ENCODE results near the gene PPM1L.

The PPM1L gene

DNA sequence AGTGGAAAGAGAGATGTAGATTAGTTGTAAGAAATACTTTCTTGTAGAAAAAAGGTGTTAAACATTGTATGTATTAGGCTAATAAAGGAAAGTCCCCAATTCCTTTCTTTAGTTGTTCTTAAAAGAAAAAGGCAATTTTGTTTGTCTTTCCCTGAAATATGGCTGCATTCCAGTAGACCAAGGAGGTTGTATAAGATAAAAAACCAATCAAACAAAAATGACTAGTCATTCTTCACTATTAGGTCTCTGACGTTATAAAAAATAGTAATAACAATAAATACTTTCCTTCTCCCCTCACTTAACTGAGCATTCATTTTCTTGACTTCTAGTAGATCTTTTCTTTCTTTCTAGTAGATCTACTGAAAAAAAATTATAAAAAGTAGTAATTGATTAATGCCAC is 8.6 kb upstream of the PPM1L start:
- Histone ChIP-seq H2AFZ (ENCODE audit: low read depth, low read length) (no peak overlapping the region), H3K27ac (ENCODE audit: low read length) (no peak overlapping the region), H3K79me2 (ENCODE audit: low read length) (no peaks in the 10 kb centered on the region), H3K4me3 (ENCODE audit: low read length) (no peak overlapping the region), H3K27me3 (ENCODE audit: low read depth, low read length) (no peaks in the 10 kb centered on the region), H3K9me3 (ENCODE audit: insufficient read depth, low read length) (no peaks in the 10 kb centered on the region), H3K4me2 (ENCODE audit: low read length) (no peak overlapping the region), H3K9ac (ENCODE audit: low read length) (no peak overlapping the region), H3K36me3 (replicated peaks; ENCODE audit: low read depth, low read length) (no peaks in the 10 kb centered on the region), H4K20me1 (ENCODE audit: insufficient read depth, low read length) (no peaks in the 10 kb centered on the region), H3K4me1 (ENCODE audit: low read length) (no peaks in the 10 kb centered on the region; the same call in 1 of the 2 replicates)
- TF ChIP-seq, protein P1, sequence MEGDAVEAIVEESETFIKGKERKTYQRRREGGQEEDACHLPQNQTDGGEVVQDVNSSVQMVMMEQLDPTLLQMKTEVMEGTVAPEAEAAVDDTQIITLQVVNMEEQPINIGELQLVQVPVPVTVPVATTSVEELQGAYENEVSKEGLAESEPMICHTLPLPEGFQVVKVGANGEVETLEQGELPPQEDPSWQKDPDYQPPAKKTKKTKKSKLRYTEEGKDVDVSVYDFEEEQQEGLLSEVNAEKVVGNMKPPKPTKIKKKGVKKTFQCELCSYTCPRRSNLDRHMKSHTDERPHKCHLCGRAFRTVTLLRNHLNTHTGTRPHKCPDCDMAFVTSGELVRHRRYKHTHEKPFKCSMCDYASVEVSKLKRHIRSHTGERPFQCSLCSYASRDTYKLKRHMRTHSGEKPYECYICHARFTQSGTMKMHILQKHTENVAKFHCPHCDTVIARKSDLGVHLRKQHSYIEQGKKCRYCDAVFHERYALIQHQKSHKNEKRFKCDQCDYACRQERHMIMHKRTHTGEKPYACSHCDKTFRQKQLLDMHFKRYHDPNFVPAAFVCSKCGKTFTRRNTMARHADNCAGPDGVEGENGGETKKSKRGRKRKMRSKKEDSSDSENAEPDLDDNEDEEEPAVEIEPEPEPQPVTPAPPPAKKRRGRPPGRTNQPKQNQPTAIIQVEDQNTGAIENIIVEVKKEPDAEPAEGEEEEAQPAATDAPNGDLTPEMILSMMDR (IDR thresholded peaks at IDR 0.05; ENCODE audit: low read depth, low read length) = no peak
- TF ChIP-seq EZH2phosphoT487 (IDR thresholded peaks at IDR 0.05; ENCODE audit: low read depth) = no peak

DNA sequence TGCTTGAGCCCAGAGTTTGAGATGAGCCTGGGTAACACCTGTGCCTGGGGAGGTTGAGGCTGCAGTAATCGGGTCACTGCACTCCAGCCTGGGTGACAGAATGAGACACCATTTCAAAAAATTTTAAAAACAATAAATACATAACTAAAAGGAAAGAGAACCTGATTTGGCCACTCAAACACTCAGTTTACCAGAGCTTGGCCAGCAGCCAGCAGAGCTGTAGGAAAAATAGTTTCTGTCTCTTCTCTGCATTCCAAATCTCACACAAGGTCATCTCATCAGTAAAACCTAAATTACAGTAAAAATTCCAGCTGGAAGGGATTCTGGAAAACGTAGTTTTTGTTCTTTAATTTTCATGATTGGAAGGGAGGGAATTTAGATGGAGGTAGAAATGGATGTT is 7.8 kb upstream of the PPM1L start:
- Histone ChIP-seq H3K79me2 (ENCODE audit: low read length) (no peaks in the 10 kb centered on the region), H2AFZ (ENCODE audit: low read depth, low read length) (no peak overlapping the region), H4K20me1 (ENCODE audit: insufficient read depth, low read length) (no peaks in the 10 kb centered on the region), H3K36me3 (replicated peaks; ENCODE audit: low read depth, low read length) (no peaks in the 10 kb centered on the region), H3K27ac (ENCODE audit: low read length) (no peak overlapping the region), H3K9me3 (ENCODE audit: insufficient read depth, low read length) (no peaks in the 10 kb centered on the region), H3K4me2 (ENCODE audit: low read length) (no peak overlapping the region), H3K27me3 (ENCODE audit: low read depth, low read length) (no peaks in the 10 kb centered on the region), H3K9ac (ENCODE audit: low read length) (no peak overlapping the region), H3K4me1 (ENCODE audit: low read length) (no peaks in the 10 kb centered on the region; the same call in 1 of the 2 replicates), H3K4me3 (ENCODE audit: low read length) (no peak overlapping the region)
- no peak for TF ChIP-seq EZH2phosphoT487 (IDR thresholded peaks at IDR 0.05; ENCODE audit: low read depth)
- TF ChIP-seq, protein P1 (IDR thresholded peaks at IDR 0.05; ENCODE audit: low read depth, low read length) = no peak

DNA sequence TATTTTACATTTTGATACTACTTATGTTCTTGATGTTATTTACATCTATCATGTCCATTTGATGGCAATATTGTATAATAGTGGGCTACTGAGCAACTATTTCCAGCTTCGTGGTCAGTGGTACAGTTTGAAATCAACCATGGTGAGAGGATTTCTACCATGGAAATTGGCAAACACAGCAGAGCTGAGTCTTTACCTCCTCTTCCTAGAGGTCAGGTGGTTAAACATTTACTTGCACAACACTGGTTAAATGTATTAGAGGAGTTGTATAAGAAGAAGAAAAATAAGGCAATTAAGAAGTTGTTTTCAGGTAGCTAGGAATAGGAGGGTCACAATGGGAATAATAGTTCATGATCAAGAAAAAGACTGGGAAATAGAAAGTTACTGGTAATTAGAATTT is 7.2 kb upstream of the PPM1L start:
- H3K36me3 ChIP-seq (replicated peaks; ENCODE audit: low read depth, low read length) = no peaks in the 10 kb centered on the region
- H2AFZ ChIP-seq (ENCODE audit: low read depth, low read length) = no peak overlapping the region
- no peak overlapping the region for H3K4me2 ChIP-seq (ENCODE audit: low read length)
- H3K4me1 ChIP-seq (ENCODE audit: low read length) = peaks cover 1% of the 10 kb centered on the region; the same call in 1 of the 2 replicates
- no peaks in the 10 kb centered on the region for H3K27me3 ChIP-seq (ENCODE audit: low read depth, low read length)
- H4K20me1 ChIP-seq (ENCODE audit: insufficient read depth, low read length) = no peaks in the 10 kb centered on the region
- H3K9ac ChIP-seq (ENCODE audit: low read length) = no peak overlapping the region
- no peaks in the 10 kb centered on the region for H3K9me3 ChIP-seq (ENCODE audit: insufficient read depth, low read length)
- no peak overlapping the region for H3K4me3 ChIP-seq (ENCODE audit: low read length)
- no peak for TF ChIP-seq EZH2phosphoT487 (IDR thresholded peaks at IDR 0.05; ENCODE audit: low read depth)
- TF ChIP-seq, protein P1 (IDR thresholded peaks at IDR 0.05; ENCODE audit: low read depth, low read length) = no peak
- no peak overlapping the region for H3K27ac ChIP-seq (ENCODE audit: low read length)
- no peaks in the 10 kb centered on the region; the same call in 1 of the 2 replicates for H3K79me2 ChIP-seq (ENCODE audit: low read length)

DNA sequence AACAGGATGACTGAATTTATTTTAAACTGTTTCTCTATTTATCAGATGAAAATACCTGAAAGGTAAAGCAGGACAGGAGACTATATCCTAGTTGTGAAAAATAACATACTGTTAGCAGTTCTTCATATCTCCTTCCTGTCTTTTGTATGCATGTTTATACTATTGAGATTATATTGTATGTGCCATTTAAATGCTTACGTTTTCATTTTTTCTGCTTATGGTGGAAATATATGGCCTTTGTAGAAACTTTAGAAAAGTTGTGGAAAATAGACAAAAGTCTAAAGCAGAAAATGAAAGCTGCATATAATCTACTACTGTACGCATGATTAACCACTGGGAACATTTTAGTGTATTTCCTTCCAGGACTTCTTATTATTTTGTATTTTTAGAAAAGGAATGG is 2.1 kb upstream of the PPM1L start:
- H3K9ac ChIP-seq (ENCODE audit: low read length) = peak overlapping the region; percentile 84
- peak overlapping the region; percentile 74 for H3K4me2 ChIP-seq (ENCODE audit: low read length)
- H3K36me3 ChIP-seq (replicated peaks; ENCODE audit: low read depth, low read length) = no peaks in the 10 kb centered on the region
- no peaks in the 10 kb centered on the region for H4K20me1 ChIP-seq (ENCODE audit: insufficient read depth, low read length)
- H2AFZ ChIP-seq (ENCODE audit: low read depth, low read length) = no peak overlapping the region
- H3K4me1 ChIP-seq (ENCODE audit: low read length) = peaks cover 31% of the 10 kb centered on the region
- no peak overlapping the region for H3K27ac ChIP-seq (ENCODE audit: low read length)
- H3K4me3 ChIP-seq (ENCODE audit: low read length) = peak overlapping the region; percentile 91
- no peaks in the 10 kb centered on the region for H3K9me3 ChIP-seq (ENCODE audit: insufficient read depth, low read length)
- H3K79me2 ChIP-seq (ENCODE audit: low read length) = peaks cover 30% of the 10 kb centered on the region
- H3K27me3 ChIP-seq (ENCODE audit: low read depth, low read length) = no peaks in the 10 kb centered on the region
- TF ChIP-seq, protein P1 (IDR thresholded peaks at IDR 0.05; ENCODE audit: low read depth, low read length) = no peak
- TF ChIP-seq EZH2phosphoT487 (IDR thresholded peaks at IDR 0.05; ENCODE audit: low read depth) = no peak
